ENCODE results near the gene XXYLT1. TPM values are rescaled to one million over a fixed set of nuclear protein-coding genes. Genes with fewer than 3 reads are reported as not detected.
"Not testable (repeated sequence)": the region's sequence is repeated elsewhere in the genome, so short reads cannot be mapped to it uniquely, and the experiment has no call there.

Gene XXYLT1
- total RNA-seq, 1 experiment from 2014 or later: 10.9 TPM

DNA sequence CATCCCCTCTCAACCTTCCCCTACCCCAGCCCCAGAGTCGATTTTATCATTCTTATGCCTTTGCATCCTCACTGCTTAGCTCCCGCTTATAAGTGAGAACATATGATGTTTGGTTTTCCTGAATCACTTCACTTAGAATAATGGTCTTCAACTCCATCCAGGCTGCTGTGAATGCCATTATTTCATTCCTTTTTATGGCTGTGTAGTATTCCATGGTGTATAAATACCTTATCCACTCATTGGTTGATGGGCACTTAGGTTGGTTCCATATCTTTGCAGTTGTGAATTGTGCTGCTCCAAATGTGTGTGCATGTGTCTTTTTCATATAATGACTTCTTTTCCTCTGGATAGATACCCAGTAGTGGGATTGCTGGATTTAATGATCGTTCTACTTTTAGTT lies 233.4 kb downstream of the XXYLT1 start:
- POLR2A ChIA-PET; H2AFZ ChIP-seq (ENCODE audit: low read depth, low read length, poor library complexity, severe bottlenecking); intact Hi-C loops (cut with micrococcal nuclease); DNase-seq (ENCODE audit: low read depth, low spot score); H4K20me1 ChIP-seq (ENCODE audit: insufficient read depth); H3K9me3 ChIP-seq (ENCODE audit: control insufficient read depth in 1 of 2, insufficient read depth in 1 of 2, low read depth in 1 of 2, low read length in 2 of 2); H3K36me3 ChIP-seq (ENCODE audit: control insufficient read depth in 1 of 2, insufficient read depth in 2 of 2, low read length in 2 of 2); ATAC-seq; H3K27me3 ChIP-seq (ENCODE audit: insufficient read depth, low read length); H3K9ac ChIP-seq (ENCODE audit: low read length); H3K4me2 ChIP-seq (ENCODE audit: low read length); H3K27ac ChIP-seq (ENCODE audit: low read depth, low read length); H3K79me2 ChIP-seq (ENCODE audit: insufficient read depth, low read length); H3K9me2 ChIP-seq (ENCODE audit: insufficient read depth); RAD21 ChIA-PET (ENCODE audit: low non-redundant PET in 1 of 2, low total read pairs in 2 of 2, uncharacterized antibody in 2 of 2, unreplicated experiment in 2 of 2); BruUV-seq (replicated peaks); H3K4me3 ChIP-seq (replicated peaks in 1 of 2; ENCODE audit: low read depth in 1 of 2, low read length in 2 of 2): not testable (repeated sequence)
- CTCF ChIA-PET: interaction anchor here (1.0 kb wide), 1 partner anchor 12 kb away, joined by 3 read pairs; no protein-coding TSS in a partner anchor
- H3K4me1 ChIP-seq (ENCODE audit: control insufficient read depth in 1 of 2, insufficient read depth in 2 of 2, low read length in 2 of 2): peaks cover 20 to 41% of the 10 kb centered on the region in 2 experiments

GRCh38 chr3:195036974-195037373 lies 234.0 kb downstream of the XXYLT1 start:
- Histone ChIP-seq H3K27me3 (ENCODE audit: insufficient read depth, low read length) (peaks cover 4% of the 10 kb centered on the region; the same call in 1 of the 2 replicates), H3K4me3 (replicated peaks in 1 of 2; ENCODE audit: low read depth in 1 of 2, low read length in 2 of 2) (no peak overlapping the region), H3K27ac (ENCODE audit: low read depth, low read length) (no peak overlapping the region), H3K4me2 (ENCODE audit: low read length) (no peak overlapping the region), H3K79me2 (ENCODE audit: insufficient read depth, low read length) (no peaks in the 10 kb centered on the region), H4K20me1 (ENCODE audit: insufficient read depth) (no peaks in the 10 kb centered on the region), H3K36me3 (ENCODE audit: control insufficient read depth in 1 of 2, insufficient read depth in 2 of 2, low read length in 2 of 2) (no peaks in the 10 kb centered on the region), H3K9me3 (ENCODE audit: control insufficient read depth in 1 of 2, insufficient read depth in 1 of 2, low read depth in 1 of 2, low read length in 2 of 2) (no peaks in the 10 kb centered on the region), H2AFZ (ENCODE audit: low read depth, low read length, poor library complexity, severe bottlenecking) (peak overlapping the region; percentile 2), H3K9ac (ENCODE audit: low read length) (no peak overlapping the region), H3K9me2 (ENCODE audit: insufficient read depth) (no peaks in the 10 kb centered on the region), H3K4me1 (ENCODE audit: control insufficient read depth in 1 of 2, insufficient read depth in 2 of 2, low read length in 2 of 2) (peaks cover 20 to 35% of the 10 kb centered on the region in 2 experiments)
- POLR2A ChIA-PET: no interaction called here
- RAD21 ChIA-PET (ENCODE audit: low non-redundant PET in 1 of 2, low total read pairs in 2 of 2, uncharacterized antibody in 2 of 2, unreplicated experiment in 2 of 2): no interaction called here
- CTCF ChIA-PET: interaction anchor here (1.0 kb wide), 1 partner anchor 12 kb away, joined by 3 read pairs; no protein-coding TSS in a partner anchor
- intact Hi-C loops (cut with micrococcal nuclease): no loop called here
- ATAC-seq: no peak; the same call in 1 of the 2 replicates
- peak; percentile 31 for DNase-seq (ENCODE audit: low read depth, low spot score)
- no TSS peak for BruUV-seq (replicated peaks)
- no peak for TF ChIP-seq POLR2AphosphoS5 (IDR thresholded peaks at IDR 0.05; ENCODE audit: low read depth, low read length)
- TF ChIP-seq YY1 (IDR thresholded peaks at IDR 0.05; ENCODE audit: extremely low read depth, insufficient replicate concordance, low read depth, low read length): peak; percentile 14

- CTCF ChIA-PET: no interaction called here
- Histone ChIP-seq H3K27me3 (ENCODE audit: insufficient read depth, low read length) (peaks cover 8% of the 10 kb centered on the region; the same call in 1 of the 2 replicates), H3K9ac (ENCODE audit: low read length) (no peak overlapping the region), H3K36me3 (ENCODE audit: control insufficient read depth in 1 of 2, insufficient read depth in 2 of 2, low read length in 2 of 2) (no peaks in the 10 kb centered on the region), H3K9me3 (ENCODE audit: control insufficient read depth in 1 of 2, insufficient read depth in 1 of 2, low read depth in 1 of 2, low read length in 2 of 2) (no peaks in the 10 kb centered on the region), H4K20me1 (ENCODE audit: insufficient read depth) (no peaks in the 10 kb centered on the region), H3K9me2 (ENCODE audit: insufficient read depth) (no peaks in the 10 kb centered on the region), H3K79me2 (ENCODE audit: insufficient read depth, low read length) (no peaks in the 10 kb centered on the region), H2AFZ (ENCODE audit: low read depth, low read length, poor library complexity, severe bottlenecking) (no peak overlapping the region), H3K4me2 (ENCODE audit: low read length) (no peak overlapping the region), H3K27ac (ENCODE audit: low read depth, low read length) (no peak overlapping the region), H3K4me1 (ENCODE audit: control insufficient read depth in 1 of 2, insufficient read depth in 2 of 2, low read length in 2 of 2) (peaks cover 20 to 31% of the 10 kb centered on the region in 2 experiments), H3K4me3 (replicated peaks in 1 of 2; ENCODE audit: low read depth in 1 of 2, low read length in 2 of 2) (no peak overlapping the region)
- RAD21 ChIA-PET (ENCODE audit: low non-redundant PET in 1 of 2, low total read pairs in 2 of 2, uncharacterized antibody in 2 of 2, unreplicated experiment in 2 of 2): no interaction called here
- no TSS peak for BruUV-seq (replicated peaks)
- intact Hi-C loops (cut with micrococcal nuclease): no loop called here
- ATAC-seq: no peak
- POLR2A ChIA-PET: no interaction called here
- no peak for DNase-seq (ENCODE audit: low read depth, low spot score)
- TF ChIP-seq FOSL1 (IDR thresholded peaks at IDR 0.05; ENCODE audit: low read depth) (no peak), CBX3 (IDR thresholded peaks at IDR 0.05; ENCODE audit: low read depth) (no peak), SRF (IDR thresholded peaks at IDR 0.05; ENCODE audit: low read depth) (no peak), ZBTB33 (IDR thresholded peaks at IDR 0.05; ENCODE audit: extremely low read depth, insufficient replicate concordance, low read length) (no peak), SP1 (IDR thresholded peaks at IDR 0.05; ENCODE audit: low read depth) (no peak), REST (IDR thresholded peaks at IDR 0.05; ENCODE audit: low read depth) (no peak)
Measured at GRCh38 chr3:195036574-195036973, 234.4 kb downstream of the XXYLT1 start.

All from HCT116 (cell line).